IMR-90 (cell line): Measurements from ENCODE around the gene EVL. TPM values are rescaled to one million over a fixed set of nuclear protein-coding genes. Genes with fewer than 3 reads are reported as not detected.

Experiments used
- ATAC-seq: fragments of 200-7000 bp; cut with Tn5 transposase; 2 replicates; pipeline ENCODE4 v1.9.1; 2020; ENCODE audit warnings: low read depth, mild to moderate bottlenecking, moderate library complexity
- BruUV-seq: library from RNA; stranded (reverse); fragments of 400-500 nt; replicated peaks from 2 replicates; lab custom pipeline; 2021; lab: Mats Ljungman, UMichigan
- CTCF ChIA-PET: fragments of 300-600 bp; formaldehyde crosslinking; extraction: SDS; loops from one replicate; lab custom pipeline; 2021; ENCODE audit warnings: antibody characterized with exemption; lab: Yijun Ruan, JAX
- POLR2A ChIA-PET: fragments of 300-600 bp; sonication (Branson Sonifier 250); formaldehyde crosslinking; loops from one replicate; lab custom pipeline; 2022; ENCODE audit warnings: antibody characterized with exemption; ENCODE audit not compliant: unreplicated experiment; lab: Charles Lee
- DNase-seq: peaks from one replicate; pipeline ENCODE4 v3.0.0; 2013
- H2AFZ ChIP-seq: replicated peaks from 2 replicates; pipeline ENCODE3; 2013; ENCODE audit warnings: low read length, mild to moderate bottlenecking; ENCODE audit not compliant: poor library complexity
- H2AK5ac ChIP-seq: 2 replicates; pipeline ENCODE4 v1.6.1; 2013; ENCODE audit warnings: low read depth, low read length, inconsistent platforms
- H2AK9ac ChIP-seq: replicated peaks from 2 replicates; pipeline ENCODE3; 2013; ENCODE audit warnings: mild to moderate bottlenecking, low read depth, low read length, moderate library complexity; ENCODE audit not compliant: poor library complexity
- H2BK120ac ChIP-seq: 2 replicates; pipeline ENCODE4 v1.6.1; 2013; ENCODE audit warnings: low read depth, low read length, inconsistent platforms
- H2BK15ac ChIP-seq: 3 replicates; pipeline ENCODE4 v1.6.1; 2013; ENCODE audit warnings: low read depth, low read length, inconsistent platforms
- H2BK20ac ChIP-seq: 2 replicates; pipeline ENCODE4 v1.6.1; 2013; ENCODE audit warnings: low read depth, mild to moderate bottlenecking, inconsistent platforms, low read length, moderate library complexity
- H2BK5ac ChIP-seq: 2 replicates; pipeline ENCODE4 v1.6.1; 2013; ENCODE audit warnings: mild to moderate bottlenecking, low read depth, low read length, inconsistent platforms; ENCODE audit not compliant: poor library complexity, severe bottlenecking
- H3K14ac ChIP-seq: replicated peaks from 2 replicates; pipeline ENCODE4 v1.6.1; 2013; ENCODE audit warnings: low read depth, low read length, inconsistent platforms
- H3K18ac ChIP-seq: 2 replicates; pipeline ENCODE4 v1.6.1; 2013; ENCODE audit warnings: low read depth, low read length, control low read depth
- H3K23ac ChIP-seq: 2 replicates; pipeline ENCODE4 v1.6.1; 2013; ENCODE audit warnings: low read depth, low read length, inconsistent platforms
- H3K27ac ChIP-seq: 2 replicates; pipeline ENCODE4 v1.5.1; 2013; ENCODE audit warnings: mild to moderate bottlenecking, control low read depth, low read length; ENCODE audit not compliant: insufficient read depth
- H3K27me3 ChIP-seq: 2 replicates; pipeline ENCODE4 v1.6.1; 2013; ENCODE audit warnings: low read length; ENCODE audit not compliant: control insufficient read depth, insufficient read depth
- H3K36me3 ChIP-seq: 2 replicates; pipeline ENCODE4 v1.6.1; 2013; ENCODE audit warnings: low read length, mixed read lengths; ENCODE audit not compliant: control insufficient read depth, insufficient read depth
- H3K4ac ChIP-seq: 2 replicates; pipeline ENCODE4 v1.6.1; 2013; ENCODE audit warnings: low read depth, low read length, inconsistent platforms
- H3K4me1 ChIP-seq: 2 replicates; pipeline ENCODE4 v1.6.1; 2013; ENCODE audit warnings: low read length, mixed read lengths; ENCODE audit not compliant: control insufficient read depth, insufficient read depth
- H3K4me2 ChIP-seq: 2 replicates; pipeline ENCODE4 v1.6.1; 2013; ENCODE audit warnings: low read depth, mild to moderate bottlenecking, control low read depth, low read length, moderate library complexity
- H3K4me3 ChIP-seq: 2 replicates; pipeline ENCODE4 v1.5.1; 2013; ENCODE audit warnings: low read depth, mild to moderate bottlenecking, control low read depth, low read length, moderate library complexity; ENCODE audit not compliant: insufficient read depth
- H3K56ac ChIP-seq: 2 replicates; pipeline ENCODE4 v1.6.1; 2013; ENCODE audit warnings: low read length, inconsistent platforms; ENCODE audit not compliant: insufficient read depth; ENCODE audit errors: extremely low read depth
- H3K79me1 ChIP-seq, 2 experiments: 2 replicates each; pipeline ENCODE4 v1.6.1; 2013; ENCODE audit warnings: low read length in 2 of 2, inconsistent platforms in 1 of 2, low read depth in 1 of 2
- H3K9ac ChIP-seq: 2 replicates; pipeline ENCODE4 v1.6.1; 2013; ENCODE audit warnings: low read depth, low read length, control low read depth
- H3K9me1 ChIP-seq: 2 replicates; pipeline ENCODE4 v1.6.1; 2013; ENCODE audit warnings: low read length, inconsistent platforms; ENCODE audit not compliant: insufficient read depth
- H3K9me3 ChIP-seq: 2 replicates; pipeline ENCODE4 v1.6.1; 2013; ENCODE audit warnings: low read length; ENCODE audit not compliant: control insufficient read depth, insufficient read depth
- H4K20me1 ChIP-seq: 2 replicates; pipeline ENCODE4 v1.6.1; 2013; ENCODE audit warnings: low read length, inconsistent platforms; ENCODE audit not compliant: insufficient read depth
- H4K5ac ChIP-seq: 2 replicates; pipeline ENCODE4 v1.6.1; 2013; ENCODE audit warnings: mild to moderate bottlenecking, low read depth, low read length, control low read depth
- H4K8ac ChIP-seq, 2 experiments: 2 replicates each; pipeline ENCODE4 v1.6.1; 2013; ENCODE audit warnings: low read depth in 2 of 2, low read length in 2 of 2, control low read depth in 1 of 2, inconsistent platforms in 1 of 2
- H4K91ac ChIP-seq: 2 replicates; pipeline ENCODE4 v1.6.1; 2013; ENCODE audit warnings: low read depth, low read length, inconsistent platforms; ENCODE audit not compliant: insufficient read depth
- BHLHE40 ChIP-seq: fragments of 150-350 bp; IDR thresholded peaks from 2 replicates; pipeline ENCODE4 v1.6.1; 2016; ENCODE audit warnings: mild to moderate bottlenecking, low read depth, low read length
- CEBPB ChIP-seq: IDR thresholded peaks from 2 replicates; pipeline ENCODE4 v1.6.1; 2012; ENCODE audit warnings: low read depth, low read length, improper control_type of control experiment
- CHD1 ChIP-seq: IDR thresholded peaks from 2 replicates; pipeline ENCODE4 v1.6.1; 2012; ENCODE audit warnings: low read depth, low read length, improper control_type of control experiment
- FOS ChIP-seq: fragments of 150-350 bp; IDR thresholded peaks from 2 replicates; pipeline ENCODE4 v1.6.1; 2016; ENCODE audit warnings: low read depth, low read length
- MAFK ChIP-seq: IDR thresholded peaks from 2 replicates; pipeline ENCODE4 v1.6.1; 2012; ENCODE audit warnings: low read depth, low read length, improper control_type of control experiment
- MAZ ChIP-seq: IDR thresholded peaks from 2 replicates; pipeline ENCODE4 v1.6.1; 2012; ENCODE audit warnings: low read depth, mild to moderate bottlenecking, low read length, improper control_type of control experiment, moderate library complexity, borderline replicate concordance
- MXI1 ChIP-seq: IDR thresholded peaks from 2 replicates; pipeline ENCODE4 v1.6.1; 2012; ENCODE audit warnings: low read depth, mild to moderate bottlenecking, low read length, moderate library complexity, borderline replicate concordance
- NFE2L2 ChIP-seq: fragments of 150-350 bp; IDR thresholded peaks from 2 replicates; pipeline ENCODE4 v1.6.1; 2016; ENCODE audit warnings: low read depth, mild to moderate bottlenecking, low read length
- POLR2A ChIP-seq: IDR thresholded peaks from 2 replicates; pipeline ENCODE4 v1.6.1; 2012; ENCODE audit warnings: mild to moderate bottlenecking, low read depth, low read length
- RAD21 ChIP-seq: IDR thresholded peaks from 2 replicates; pipeline ENCODE4 v1.6.1; 2012; ENCODE audit warnings: low read length, improper control_type of control experiment
- RCOR1 ChIP-seq: IDR thresholded peaks from 2 replicates; pipeline ENCODE4 v1.6.1; 2012; ENCODE audit warnings: mild to moderate bottlenecking, low read length, improper control_type of control experiment; ENCODE audit not compliant: insufficient replicate concordance
- RFX5 ChIP-seq: IDR thresholded peaks from 2 replicates; pipeline ENCODE4 v1.8.0; 2012; ENCODE audit warnings: low read depth, mild to moderate bottlenecking, low read length, moderate library complexity
- SMC3 ChIP-seq: fragments of 150-350 bp; IDR thresholded peaks from 2 replicates; pipeline ENCODE4 v1.6.1; 2016; ENCODE audit warnings: low read depth, mild to moderate bottlenecking, antibody characterized with exemption, low read length, moderate library complexity
- USF2 ChIP-seq: fragments of 150-350 bp; IDR thresholded peaks from 2 replicates; pipeline ENCODE4 v1.6.1; 2017; ENCODE audit warnings: mild to moderate bottlenecking, antibody characterized with exemption, low read length, low read depth
- WGBS, 2 experiments: methylation state at CpG; one replicate each; pipeline versions ENCODE4 v1.1.5 to v1.1.7; 2013; ENCODE audit warnings: missing lambda C conversion rate in 2 of 2; ENCODE audit not compliant: insufficient read length in 1 of 2; ENCODE audit errors: extremely low coverage in 2 of 2; 5-methylcytosine and 5-hydroxymethylcytosine counted together
- dilution Hi-C: fragments of 300-500 bp; cut with HindIII; formaldehyde crosslinking; loops from one replicate; pipeline ENCODE4 v1.14.3; 2018; ENCODE audit warnings: low sequenced_read_pairs; ENCODE audit not compliant: unreplicated experiment
- in situ Hi-C: fragments of 300-500 bp; cut with MboI; formaldehyde crosslinking; loops from 3 replicates; pipeline ENCODE4 v1.14.3; 2019; ENCODE audit warnings: low sequenced_read_pairs, inconsistent platforms, mixed read lengths
- intact Hi-C: fragments of 100-400 bp; cut with micrococcal nuclease; formaldehyde crosslinking; loops from 2 replicates; pipeline ENCODE4 v1.10.0; 2022
- polyA plus RNA-seq, 3 experiments: library from polyadenylated mRNA; depleted of rRNA; stranded (reverse); fragments of >200 nt; gene quantifications; 2 replicates each; pipeline ENCODE4 v1.2.3, GENCODE V29; 2012; ENCODE audit warnings: low replicate concordance in 1 of 3
- total RNA-seq: library from RNA; depleted of rRNA; stranded (reverse); fragments of >200 nt; gene quantifications from 2 replicates; pipeline ENCODE4 v1.2.3, GENCODE V29; 2012
- TF ChIP-seq, protein P1 (sequence below): fragments of 150-350 bp; IDR thresholded peaks from 2 replicates; pipeline ENCODE4 v1.6.1; 2016; ENCODE audit warnings: low read depth, mild to moderate bottlenecking, low read length, moderate library complexity, borderline replicate concordance

Gene EVL
- total and polyA plus RNA-seq, 2 of the 4 experiments (the other 2 are of a cell fraction) = 7.2 to 36.5 TPM

- TF ChIP-seq RCOR1 = no peak
- no peak for TF ChIP-seq RAD21
Observed at GRCh38 chr14:100103250-100104005, 38.2 kb downstream of the EVL start (continued).

- dilution Hi-C loops = no loop called here
- Histone ChIP-seq H2BK120ac (no peak overlapping the region), H2BK15ac (no peak overlapping the region), H2BK20ac (no peak overlapping the region), H2AFZ (no peak overlapping the region), H2AK5ac (no peak overlapping the region), H4K20me1 (no peaks in the 10 kb centered on the region), H3K79me1 (peaks cover 5 to 31% of the 10 kb centered on the region in 2 experiments; a peak in 2 of 4 replicates), H3K9me3 (no peaks in the 10 kb centered on the region), H3K18ac (no peak overlapping the region), H3K4me3 (no peak overlapping the region), H3K23ac (no peak overlapping the region), H3K9ac (no peak overlapping the region), H2BK5ac (no peak overlapping the region), H4K8ac (no peak overlapping the region), H3K36me3 (no peaks in the 10 kb centered on the region; the same call in 1 of the 2 replicates), H2AK9ac (no peak overlapping the region), H3K56ac (no peak overlapping the region), H3K4ac (no peak overlapping the region), H3K4me2 (no peak overlapping the region), H3K4me1 (peaks cover 22% of the 10 kb centered on the region), H3K27ac (no peak overlapping the region), H4K91ac (no peak overlapping the region), H3K9me1 (peaks cover 28% of the 10 kb centered on the region), H3K27me3 (no peaks in the 10 kb centered on the region), H3K14ac (no peak overlapping the region), H4K5ac (no peak overlapping the region; the same call in 1 of the 2 replicates)
- in situ Hi-C loops = no loop called here
- intact Hi-C loops = no loop called here
- WGBS, 2 experiments = 100% methylated on average over 2 of the region's 4 CpGs; no CpG with 5 or more reads in 1 of the 2 experiments
- POLR2A ChIA-PET = no interaction called here
- no TSS peak for BruUV-seq
- DNase-seq (no peak), ATAC-seq (no peak)
- CTCF ChIA-PET = interaction anchor here (1.0 to 1.5 kb wide), 2 partner anchors 121 to 123 kb away, joined by 3 read pairs; no protein-coding TSS in a partner anchor
- no peak for TF ChIP-seq USF2
- TF ChIP-seq POLR2A = no peak
- TF ChIP-seq, protein P1, sequence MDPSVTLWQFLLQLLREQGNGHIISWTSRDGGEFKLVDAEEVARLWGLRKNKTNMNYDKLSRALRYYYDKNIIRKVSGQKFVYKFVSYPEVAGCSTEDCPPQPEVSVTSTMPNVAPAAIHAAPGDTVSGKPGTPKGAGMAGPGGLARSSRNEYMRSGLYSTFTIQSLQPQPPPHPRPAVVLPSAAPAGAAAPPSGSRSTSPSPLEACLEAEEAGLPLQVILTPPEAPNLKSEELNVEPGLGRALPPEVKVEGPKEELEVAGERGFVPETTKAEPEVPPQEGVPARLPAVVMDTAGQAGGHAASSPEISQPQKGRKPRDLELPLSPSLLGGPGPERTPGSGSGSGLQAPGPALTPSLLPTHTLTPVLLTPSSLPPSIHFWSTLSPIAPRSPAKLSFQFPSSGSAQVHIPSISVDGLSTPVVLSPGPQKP = no peak
- TF ChIP-seq CEBPB = no peak
- TF ChIP-seq CHD1 = no peak
- no peak for TF ChIP-seq MAFK
- no peak for TF ChIP-seq MXI1
- TF ChIP-seq MAZ = no peak
- no peak for TF ChIP-seq BHLHE40
- TF ChIP-seq NFE2L2 = no peak
- TF ChIP-seq RFX5 = no peak
- no peak for TF ChIP-seq RCOR1
- TF ChIP-seq SMC3 = no peak
- TF ChIP-seq RAD21 = no peak
- TF ChIP-seq FOS = no peak
Observed at GRCh38 chr14:100104006-100104352, 38.8 kb downstream of the EVL start.
